Heart left ventricle (tissue), 16 donors: ENCODE results near the gene CREM. TPM values are rescaled to one million over a fixed set of nuclear protein-coding genes. Genes with fewer than 3 reads are reported as not detected.

Source experiments
- ATAC-seq, 4 donors: fragments of 200-7000 bp; cut with Tn5 transposase; one replicate each; pipeline ENCODE4 v1.9.1; 2020 to 2022; ENCODE audit warnings: moderate library complexity in 4 of 4, mild to moderate bottlenecking in 3 of 4, moderate number of reproducible peaks in 1 of 4
- DNase-seq, 5 donors: peaks; one replicate each; pipeline ENCODE4 v3.0.0-alpha.2; 2020
- H3K27ac ChIP-seq, 12 donors: fragments of 200-600 bp; sonication (generic) in 4 of 12; one replicate each; pipeline versions ENCODE4 v1.5.0 to v1.8.0; 2016 to 2022; ENCODE audit warnings: mild to moderate bottlenecking in 2 of 12
- H3K27me3 ChIP-seq, 9 donors: fragments of 200-600 bp; sonication (generic) in 2 of 9; one replicate each; pipeline versions ENCODE4 v1.5.1 to v1.8.0; 2016 to 2022; ENCODE audit warnings: mild to moderate bottlenecking in 3 of 9
- H3K36me3 ChIP-seq, 9 donors: fragments of 200-600 bp; sonication (generic) in 2 of 9; one replicate each; pipeline versions ENCODE4 v1.5.0 to v1.8.0; 2018 to 2022; ENCODE audit warnings: mild to moderate bottlenecking in 2 of 9
- H3K4me1 ChIP-seq, 12 donors: fragments of 200-600 bp; sonication (generic) in 4 of 12; one replicate each; pipeline versions ENCODE4 v1.5.0 to v1.8.0; 2016 to 2022; ENCODE audit warnings: mild to moderate bottlenecking in 3 of 12
- H3K4me3 ChIP-seq, 12 donors: fragments of 200-600 bp; sonication (generic) in 4 of 12; one replicate each; pipeline versions ENCODE4 v1.5.0 to v1.8.0; 2017 to 2022; ENCODE audit warnings: mild to moderate bottlenecking in 9 of 12, moderate library complexity in 4 of 12
- H3K9me3 ChIP-seq, 12 donors: fragments of 200-600 bp; sonication (generic) in 4 of 12; one replicate each; pipeline versions ENCODE4 v1.5.0 to v1.8.0; 2016 to 2022; ENCODE audit warnings: mild to moderate bottlenecking in 1 of 12
- CTCF ChIP-seq, 12 donors: fragments of 200-600 bp; sonication (generic) in 4 of 12; IDR thresholded peaks; one replicate each; pipeline versions ENCODE4 v1.5.0 to v1.8.0; 2018 to 2022; ENCODE audit warnings: antibody characterized with exemption in 12 of 12, mild to moderate bottlenecking in 5 of 12
- POLR2A ChIP-seq, 2 donors: fragments of 450-650 bp; IDR thresholded peaks; one replicate each; pipeline ENCODE4 v1.6.1; 2017; ENCODE audit warnings: antibody characterized with exemption in 2 of 2, mild to moderate bottlenecking in 2 of 2, moderate library complexity in 2 of 2
- WGBS, 4 donors: extraction: QIAGEN DNeasy Blood & Tissue Kit in 2 of 4; methylation state at CpG; one replicate each; pipeline versions ENCODE4 v1.1.5 to v1.1.7; 2013 to 2018; 5-methylcytosine and 5-hydroxymethylcytosine counted together
- intact Hi-C, 10 donors: fragments of 100-400 bp; cut with DNase I; formaldehyde crosslinking; loops; one replicate each; pipeline versions ENCODE4 v1.11.1 to v1.14.2; 2022
- polyA plus RNA-seq, 2 donors: library from polyadenylated mRNA; stranded (reverse); fragments of 200-250 nt; gene quantifications; one replicate each; pipeline ENCODE4 v1.2.3, GENCODE V29; 2013
- total RNA-seq, 9 donors: library from RNA; depleted of rRNA in 2 of 9; stranded (reverse); fragments of >200 nt in 2 of 9; fragmentation: NEBNext Ultra II Directional in 3 of 9; extraction: Animal tissue kit (Norgen Biotek cat#: 25700) in 3 of 9; gene quantifications; one replicate each; pipeline versions ENCODE4 v1.1.0 to v1.2.4, GENCODE V29; 2016 to 2023
- donor health status: ischemic (EF 13 %, LVEDD 7.1; RV severe dilation, severe dysfunction).
- donor health status: healthy with polysubstance abuse.
- donor health status: DM: no; HTN: yes; CAD: no.
- donor health status: DM: no; HTN: no; CAD: no.
- donor health status: ischemic (EF 25% LVEDD 6.9; RV normal size, moderate dysfunction).
- donor health status: ischemic (EF 25% LVEDD 5.7; RV mildly dilated, moderate dysfunction).
- donor health status: healthy.
- donor health status: DM: yes; HTN: yes; CAD: no.
- donor health status: ischemic (EF 35%, LVEDD 5.7; RV mildly dilated, moderate dysfunction).
- donor health status: nonischemic (EF 11% LVEDD 7.7; RV severe dilation, severe dysfunction).
- donor health status: DM: yes; HTN: yes; CAD: no.
- donor health status: PGD.
- donor health status: ischemic (EF 29% LVEDD 5.4; RV normal size, mild dysfunction).
- donor health status: nonischemic (EF 23%, LVEDD 6.1; RV moderate dilation, normal function).

CREM gene
- total and polyA plus RNA-seq, 11 donors: 38.4 to 89.7 (median 54.7) TPM

GRCh38 chr10:35091994-35092790 lies 34.5 kb upstream of the CREM start:
- Histone ChIP-seq H3K27ac (no peak overlapping the region), H3K4me3 (no peak overlapping the region), H3K4me1 (peaks cover 4 to 30% (median 27%) of the 10 kb centered on the region in 12 donors), H3K27me3 (peaks cover 0 to 5% (median 0%) of the 10 kb centered on the region in 9 donors), H3K36me3 (no peaks in the 10 kb centered on the region), H3K9me3 (peaks cover 0 to 7% (median 0%) of the 10 kb centered on the region in 12 donors)
- ATAC-seq: no peak
- intact Hi-C loops: no loop called here
- DNase-seq: no peak
- WGBS, 4 donors: 89 to 98% (median 95%) methylated on average over 11 of the region's 11 CpGs
- no peak for TF ChIP-seq POLR2A (IDR thresholded peaks at IDR 0.05)
- no peak for TF ChIP-seq CTCF (IDR thresholded peaks at IDR 0.05)

- DNase-seq (no peak), ATAC-seq (no peak)
- Histone ChIP-seq H3K36me3 (no peaks in the 10 kb centered on the region), H3K4me3 (no peak overlapping the region), H3K9me3 (peaks cover 0 to 7% (median 0%) of the 10 kb centered on the region in 12 donors), H3K27ac (no peak overlapping the region), H3K4me1 (peaks cover 4 to 24% (median 21%) of the 10 kb centered on the region in 12 donors), H3K27me3 (peaks cover 0 to 5% (median 0%) of the 10 kb centered on the region in 9 donors)
- intact Hi-C loops: no loop called here
- TF ChIP-seq CTCF (IDR thresholded peaks at IDR 0.05) (no peak), POLR2A (IDR thresholded peaks at IDR 0.05) (no peak)
- 55 to 72% (median 58%) methylated on average over 1 of the region's 1 CpG for WGBS, 4 donors
Measured at GRCh38 chr10:35092851-35093250, 33.8 kb upstream of the CREM start.

- Histone ChIP-seq H3K27me3 (peaks cover 0 to 6% (median 0%) of the 10 kb centered on the region in 9 donors), H3K27ac (no peak overlapping the region), H3K4me3 (no peak overlapping the region), H3K36me3 (no peaks in the 10 kb centered on the region), H3K4me1 (peaks cover 0 to under 1% (median 0%) of the 10 kb centered on the region in 12 donors), H3K9me3 (peaks cover 0 to 7% (median 0%) of the 10 kb centered on the region in 12 donors)
- WGBS, 4 donors: 70 to 81% (median 71%) methylated on average over 2 of the region's 2 CpGs
- intact Hi-C loops: no loop called here
- no peak for TF ChIP-seq POLR2A (IDR thresholded peaks at IDR 0.05)
- no peak for TF ChIP-seq CTCF (IDR thresholded peaks at IDR 0.05)
- ATAC-seq: no peak
- DNase-seq: no peak
Measured at GRCh38 chr10:35096312-35096711, 30.3 kb upstream of the CREM start.

- H3K9me3 ChIP-seq: peaks cover 0 to 7% (median 0%) of the 10 kb centered on the region in 12 donors
- H3K27ac ChIP-seq: no peak overlapping the region
- WGBS, 4 donors: 79 to 89% (median 84%) methylated on average over 1 of the region's 1 CpG
- DNase-seq (no peak), ATAC-seq (no peak)
- no peaks in the 10 kb centered on the region for H3K4me1 ChIP-seq
- no peak overlapping the region for H3K4me3 ChIP-seq
- no peaks in the 10 kb centered on the region for H3K36me3 ChIP-seq
- intact Hi-C loops: no loop called here
- H3K27me3 ChIP-seq: peaks cover 0 to 6% (median 0%) of the 10 kb centered on the region in 9 donors
- TF ChIP-seq POLR2A (IDR thresholded peaks at IDR 0.05): no peak
- no peak for TF ChIP-seq CTCF (IDR thresholded peaks at IDR 0.05)
Measured at GRCh38 chr10:35097510-35097909, 29.1 kb upstream of the CREM start.
